ENCODE measurements around the gene BEAN1. TPM values are rescaled to one million over a fixed set of nuclear protein-coding genes. Genes with fewer than 3 reads are reported as not detected.

BEAN1 gene
- total and polyA plus RNA-seq, 7 donors: 0.01 to 0.08 TPM; not detected in 5

- DNase-seq (no peak), ATAC-seq (no peak)
- Histone ChIP-seq H3K36me3 (ENCODE audit: insufficient read depth in 1 of 2, low read depth in 1 of 2) (peaks cover 0 to 57% of the 10 kb centered on the region in 2 donors), H3K27ac (no peak overlapping the region), H3K9me3 (no peaks in the 10 kb centered on the region), H3K4me1 (peaks cover 24% of the 10 kb centered on the region), H3K4me3 (no peak overlapping the region), H3K27me3 (ENCODE audit: insufficient read depth in 3 of 3, low read length in 2 of 3) (no peaks in the 10 kb centered on the region)
- 78 to 82% (median 80%) methylated on average over 7 of the region's 7 CpGs for WGBS, 3 donors
- intact Hi-C loops (cut with DNase I): no loop called here
- TF ChIP-seq, protein P1, sequence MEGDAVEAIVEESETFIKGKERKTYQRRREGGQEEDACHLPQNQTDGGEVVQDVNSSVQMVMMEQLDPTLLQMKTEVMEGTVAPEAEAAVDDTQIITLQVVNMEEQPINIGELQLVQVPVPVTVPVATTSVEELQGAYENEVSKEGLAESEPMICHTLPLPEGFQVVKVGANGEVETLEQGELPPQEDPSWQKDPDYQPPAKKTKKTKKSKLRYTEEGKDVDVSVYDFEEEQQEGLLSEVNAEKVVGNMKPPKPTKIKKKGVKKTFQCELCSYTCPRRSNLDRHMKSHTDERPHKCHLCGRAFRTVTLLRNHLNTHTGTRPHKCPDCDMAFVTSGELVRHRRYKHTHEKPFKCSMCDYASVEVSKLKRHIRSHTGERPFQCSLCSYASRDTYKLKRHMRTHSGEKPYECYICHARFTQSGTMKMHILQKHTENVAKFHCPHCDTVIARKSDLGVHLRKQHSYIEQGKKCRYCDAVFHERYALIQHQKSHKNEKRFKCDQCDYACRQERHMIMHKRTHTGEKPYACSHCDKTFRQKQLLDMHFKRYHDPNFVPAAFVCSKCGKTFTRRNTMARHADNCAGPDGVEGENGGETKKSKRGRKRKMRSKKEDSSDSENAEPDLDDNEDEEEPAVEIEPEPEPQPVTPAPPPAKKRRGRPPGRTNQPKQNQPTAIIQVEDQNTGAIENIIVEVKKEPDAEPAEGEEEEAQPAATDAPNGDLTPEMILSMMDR (IDR thresholded peaks at IDR 0.05): no peak
Observed at GRCh38 chr16:66508248-66508913, 81.3 kb downstream of the BEAN1 start.

- 88 to 90% (median 90%) methylated on average over 9 of the region's 9 CpGs for WGBS, 3 donors
- Histone ChIP-seq H3K27ac (no peak overlapping the region), H3K4me1 (peaks cover 20% of the 10 kb centered on the region), H3K9me3 (no peaks in the 10 kb centered on the region), H3K4me3 (no peak overlapping the region), H3K36me3 (ENCODE audit: insufficient read depth in 1 of 2, low read depth in 1 of 2) (peaks cover 0 to 62% of the 10 kb centered on the region in 2 donors), H3K27me3 (ENCODE audit: insufficient read depth in 3 of 3, low read length in 2 of 3) (no peaks in the 10 kb centered on the region)
- DNase-seq (no peak), ATAC-seq (no peak)
- TF ChIP-seq, protein P1 (IDR thresholded peaks at IDR 0.05): no peak
- intact Hi-C loops (cut with DNase I): no loop called here
Observed at GRCh38 chr16:66508914-66509496, 81.9 kb downstream of the BEAN1 start.

DNA sequence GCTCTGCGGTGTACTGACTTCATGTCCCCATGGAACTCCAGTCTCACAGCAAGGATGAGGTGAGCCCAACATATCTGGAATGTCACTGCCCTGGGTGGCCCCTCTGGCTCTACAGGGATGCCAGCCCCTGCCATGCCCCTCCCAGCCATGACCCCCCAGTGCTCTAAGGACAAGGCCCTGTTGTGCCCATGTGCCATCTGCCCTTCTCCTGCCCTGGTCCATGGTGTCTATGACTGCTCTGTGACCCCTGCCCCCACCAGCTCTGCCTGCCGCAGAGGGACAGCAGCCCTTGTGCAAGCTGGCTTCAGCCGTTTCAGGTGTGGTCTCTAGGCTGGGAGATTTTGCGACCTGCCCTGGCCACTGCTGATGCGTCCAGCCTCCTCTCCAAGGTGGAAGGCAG, 82.5 kb downstream of the BEAN1 start:
- H3K4me3 ChIP-seq: no peak overlapping the region
- H3K9me3 ChIP-seq: no peaks in the 10 kb centered on the region
- no peak overlapping the region for H3K27ac ChIP-seq
- no peaks in the 10 kb centered on the region for H3K27me3 ChIP-seq (ENCODE audit: insufficient read depth in 3 of 3, low read length in 2 of 3)
- H3K4me1 ChIP-seq: peaks cover 19% of the 10 kb centered on the region
- H3K36me3 ChIP-seq (ENCODE audit: insufficient read depth in 1 of 2, low read depth in 1 of 2): peaks cover 0 to 62% of the 10 kb centered on the region in 2 donors
- TF ChIP-seq, protein P1 (IDR thresholded peaks at IDR 0.05): no peak
- ATAC-seq: no peak
- DNase-seq: no peak
- 96 to 97% (median 97%) methylated on average over 5 of the region's 5 CpGs for WGBS, 3 donors
- intact Hi-C loops (cut with DNase I): no loop called here

GRCh38 chr16:66510298-66510697, 83.2 kb downstream of the BEAN1 start:
- TF ChIP-seq, protein P1 (IDR thresholded peaks at IDR 0.05): no peak
- intact Hi-C loops (cut with DNase I): no loop called here
- no peak for ATAC-seq
- Histone ChIP-seq H3K36me3 (ENCODE audit: insufficient read depth in 1 of 2, low read depth in 1 of 2) (peaks cover 0 to 64% of the 10 kb centered on the region in 2 donors), H3K4me3 (no peak overlapping the region), H3K27ac (no peak overlapping the region), H3K9me3 (no peaks in the 10 kb centered on the region), H3K27me3 (ENCODE audit: insufficient read depth in 3 of 3, low read length in 2 of 3) (no peaks in the 10 kb centered on the region), H3K4me1 (peaks cover 20% of the 10 kb centered on the region)
- DNase-seq: no peak
- 82 to 92% (median 87%) methylated on average over 5 of the region's 5 CpGs for WGBS, 3 donors
